ENCODE measurements around the gene ASAP3. TPM values are rescaled to one million over a fixed set of nuclear protein-coding genes. Genes with fewer than 3 reads are reported as not detected.

The ASAP3 gene
- total and polyA plus RNA-seq, 9 of the 15 experiments (the other 6 are each of a cell fraction or from before 2014, with no cell fraction given) = 1.7 to 31.2 (median 17.4) TPM

- TF ChIP-seq RB1 (IDR thresholded peaks at IDR 0.05; ENCODE audit: low read depth) = peak; percentile 65
- no peak for TF ChIP-seq ZNF512 (tag; IDR thresholded peaks at IDR 0.05)
- TF ChIP-seq, protein P1, sequence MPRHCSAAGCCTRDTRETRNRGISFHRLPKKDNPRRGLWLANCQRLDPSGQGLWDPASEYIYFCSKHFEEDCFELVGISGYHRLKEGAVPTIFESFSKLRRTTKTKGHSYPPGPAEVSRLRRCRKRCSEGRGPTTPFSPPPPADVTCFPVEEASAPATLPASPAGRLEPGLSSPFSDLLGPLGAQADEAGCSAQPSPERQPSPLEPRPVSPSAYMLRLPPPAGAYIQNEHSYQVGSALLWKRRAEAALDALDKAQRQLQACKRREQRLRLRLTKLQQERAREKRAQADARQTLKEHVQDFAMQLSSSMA (CRISPR knock-in tag; IDR thresholded peaks at IDR 0.05) = no peak
- TF ChIP-seq POLR2A (conservative IDR thresholded peaks at IDR 0.05) = peak; percentile 77
- TF ChIP-seq ZNF668 (CRISPR knock-in tag; IDR thresholded peaks at IDR 0.05) = no peak
- TF ChIP-seq ARID4B (CRISPR knock-in tag; IDR thresholded peaks at IDR 0.05) = peak; percentile 31; the same call in 1 of the 2 replicates
- no peak for TF ChIP-seq RBM39 (optimal IDR thresholded peaks at IDR 0.05; ENCODE audit: low read depth, low read length)
- no peak for TF ChIP-seq POLR3A (IDR thresholded peaks at IDR 0.05; ENCODE audit: borderline replicate concordance, extremely low read depth, insufficient read depth, insufficient read length)
- TF ChIP-seq ZNF57 (CRISPR knock-in tag; IDR thresholded peaks at IDR 0.05) = no peak
- TF ChIP-seq SRF (CRISPR knock-in tag; IDR thresholded peaks at IDR 0.05) = no peak
- no peak for TF ChIP-seq TCF7 (IDR thresholded peaks at IDR 0.05; ENCODE audit: borderline replicate concordance)
- no peak for TF ChIP-seq DDX20 (tag; IDR thresholded peaks at IDR 0.05; ENCODE audit: low read depth)
- TF ChIP-seq FOXK2 (conservative IDR thresholded peaks at IDR 0.05 in 1 of 2, IDR thresholded peaks at IDR 0.05 in 1 of 2; ENCODE audit: low read depth in 2 of 2) = no peak
- no peak for TF ChIP-seq KLF13 (tag; IDR thresholded peaks at IDR 0.05; ENCODE audit: borderline replicate concordance, low read depth)
- TF ChIP-seq PCBP2 (IDR thresholded peaks at IDR 0.05; ENCODE audit: low read depth, low read length, poor library complexity, severe bottlenecking) = no peak
- TF ChIP-seq ZNF3 (CRISPR knock-in tag; IDR thresholded peaks at IDR 0.05) = no peak
- TF ChIP-seq HNRNPL (IDR thresholded peaks at IDR 0.05; ENCODE audit: low read depth, low read length) = peak; percentile 98
- TF ChIP-seq, protein P2, sequence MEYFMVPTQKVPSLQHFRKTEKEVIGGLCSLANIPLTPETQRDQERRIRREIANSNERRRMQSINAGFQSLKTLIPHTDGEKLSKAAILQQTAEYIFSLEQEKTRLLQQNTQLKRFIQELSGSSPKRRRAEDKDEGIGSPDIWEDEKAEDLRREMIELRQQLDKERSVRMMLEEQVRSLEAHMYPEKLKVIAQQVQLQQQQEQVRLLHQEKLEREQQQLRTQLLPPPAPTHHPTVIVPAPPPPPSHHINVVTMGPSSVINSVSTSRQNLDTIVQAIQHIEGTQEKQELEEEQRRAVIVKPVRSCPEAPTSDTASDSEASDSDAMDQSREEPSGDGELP (CRISPR knock-in tag; IDR thresholded peaks at IDR 0.05; ENCODE audit: borderline replicate concordance) = peak; percentile 83; the same call in 1 of the 2 replicates
- TF ChIP-seq SMC3 (conservative IDR thresholded peaks at IDR 0.05; ENCODE audit: insufficient read depth, low read depth, low read length) = no peak
- TF ChIP-seq NR3C1 (CRISPR knock-in tag; IDR thresholded peaks at IDR 0.05) = peak; percentile 81
- TF ChIP-seq SUPT5H (IDR thresholded peaks at IDR 0.05) = peak; percentile 69; the same call in 1 of the 2 replicates
Observed at GRCh38 chr1:23530747-23531561, 47.0 kb upstream of the ASAP3 start, which contains the start of gene E2F2 (continued).
